Subcutaneous adipose tissue (tissue), 4 donors: Measurements from ENCODE around the gene CLIC3. TPM values are rescaled to one million over a fixed set of nuclear protein-coding genes. Genes with fewer than 3 reads are reported as not detected.

Source experiments
- CTCF ChIP-seq: fragments of 450-650 bp; IDR thresholded peaks from one replicate; pipeline ENCODE4 v1.5.1; 2016; ENCODE audit warnings: low read depth, mild to moderate bottlenecking, control low read depth, antibody characterized with exemption, moderate library complexity
- total RNA-seq, 4 donors: library from RNA; depleted of rRNA; stranded (reverse); fragments of >200 nt; gene quantifications; one replicate each; pipeline ENCODE4 v1.1.0, GENCODE V29; 2016

The CLIC3 gene
- total RNA-seq, 4 donors from 2014 or later, result 1.8 to 2.2 TPM; not detected in 2

GRCh38 chr9:136969150-136969549 lies 27.2 kb downstream of the CLIC3 start:
- TF ChIP-seq CTCF, result no peak

GRCh38 chr9:136968333-136969127 lies 27.8 kb downstream of the CLIC3 start:
- no peak for TF ChIP-seq CTCF

- TF ChIP-seq CTCF, result no peak
Observed at GRCh38 chr9:136965771-136966484, 30.4 kb downstream of the CLIC3 start.

- TF ChIP-seq CTCF, result no peak
Observed at GRCh38 chr9:136964833-136965422, 31.4 kb downstream of the CLIC3 start.

- no peak for TF ChIP-seq CTCF
Observed at GRCh38 chr9:136964171-136964689, 32.1 kb downstream of the CLIC3 start.

GRCh38 chr9:136963751-136964150 lies 32.6 kb downstream of the CLIC3 start:
- no peak for TF ChIP-seq CTCF

- no peak for TF ChIP-seq CTCF
Observed at GRCh38 chr9:136963341-136963740, 33.0 kb downstream of the CLIC3 start.
